Stimulated activated naive CD8-positive, alpha-beta T cell treated with anti-CD3 and anti-CD28 coated beads, Interleukin-15, amount 100 ng/mL, for 72 hours (primary cell): Measurements from ENCODE around the gene TMEM156.
A peak's percentile ranks its signal among the peaks of the same experiment; 100 is the strongest.

Experiments used
- ATAC-seq: fragments of 150-1000 bp; cut with Tn5 transposase; 2 replicates; pipeline ENCODE4 v1.10.0; 2021; ENCODE audit warnings: mild to moderate bottlenecking, moderate library complexity
- DNase-seq, 2 donors: peaks; one replicate each; pipeline ENCODE4 v3.0.0; 2021 to 2022
- H3K27ac Mint-ChIP-seq, 2 donors: one replicate each; pipeline ENCODE4 v1.8.0; 2022; ENCODE audit warnings: mild to moderate bottlenecking in 2 of 2, mixed read lengths in 2 of 2, moderate library complexity in 2 of 2
- H3K27me3 Mint-ChIP-seq: one replicate; pipeline ENCODE4 v1.8.0; 2022; ENCODE audit warnings: mixed read lengths
- H3K4me1 Mint-ChIP-seq: one replicate; pipeline ENCODE4 v1.8.0; 2022; ENCODE audit warnings: mild to moderate bottlenecking, mixed read lengths
- H3K4me3 Mint-ChIP-seq, 2 donors: one replicate each; pipeline ENCODE4 v1.8.0; 2022; ENCODE audit warnings: mild to moderate bottlenecking in 2 of 2, mixed read lengths in 2 of 2, moderate library complexity in 1 of 2
- H3K9me3 Mint-ChIP-seq, 2 donors: one replicate each; pipeline ENCODE4 v1.8.0; 2022; ENCODE audit warnings: mixed read lengths in 2 of 2

TMEM156 gene, protein sequence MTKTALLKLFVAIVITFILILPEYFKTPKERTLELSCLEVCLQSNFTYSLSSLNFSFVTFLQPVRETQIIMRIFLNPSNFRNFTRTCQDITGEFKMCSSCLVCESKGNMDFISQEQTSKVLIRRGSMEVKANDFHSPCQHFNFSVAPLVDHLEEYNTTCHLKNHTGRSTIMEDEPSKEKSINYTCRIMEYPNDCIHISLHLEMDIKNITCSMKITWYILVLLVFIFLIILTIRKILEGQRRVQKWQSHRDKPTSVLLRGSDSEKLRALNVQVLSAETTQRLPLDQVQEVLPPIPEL

GRCh38 chr4:39032218-39033085 lies at the start of gene TMEM156:
Gene TMEM156, minus strand, starts transcription at chr4:39032409. Its CDS starts 96 bp downstream, at chr4:39032313.
- DNase-seq (peak; percentile 39 to 42), ATAC-seq (peak; percentile 93)
- Mint-ChIP-seq H3K4me3 (peak within 1 kb of the TSS; percentile 88 to 90), H3K27me3 (no peaks in the 10 kb centered on the region), H3K4me1 (peaks cover 67% of the 10 kb centered on the region), H3K27ac (peak within 1 kb of the TSS; percentile 95 to 96), H3K9me3 (no peaks in the 10 kb centered on the region)

DNA sequence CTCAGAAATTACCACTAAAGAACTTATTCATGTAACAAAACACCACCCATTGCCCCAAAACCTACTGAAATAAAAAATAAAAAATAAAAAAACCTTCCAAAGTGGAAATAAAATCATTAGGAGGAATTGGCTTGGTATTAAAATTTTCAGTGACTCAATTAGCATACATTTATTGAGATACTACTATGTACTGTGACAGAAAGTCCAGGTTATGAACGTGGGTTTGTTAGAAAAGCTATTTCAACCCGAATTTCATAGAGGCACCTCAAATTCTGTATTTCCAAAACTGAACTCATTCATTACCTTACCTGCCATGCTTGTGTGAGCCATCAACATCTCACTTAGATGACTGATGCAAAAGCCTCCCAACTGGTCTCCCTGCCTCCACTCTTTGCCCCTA lies 46.6 kb upstream of the TMEM156 start:
- Mint-ChIP-seq H3K9me3 (no peaks in the 10 kb centered on the region), H3K27me3 (no peaks in the 10 kb centered on the region), H3K27ac (no peak overlapping the region), H3K4me3 (no peak overlapping the region), H3K4me1 (no peaks in the 10 kb centered on the region)
- DNase-seq = no peak
- ATAC-seq = no peak

DNA sequence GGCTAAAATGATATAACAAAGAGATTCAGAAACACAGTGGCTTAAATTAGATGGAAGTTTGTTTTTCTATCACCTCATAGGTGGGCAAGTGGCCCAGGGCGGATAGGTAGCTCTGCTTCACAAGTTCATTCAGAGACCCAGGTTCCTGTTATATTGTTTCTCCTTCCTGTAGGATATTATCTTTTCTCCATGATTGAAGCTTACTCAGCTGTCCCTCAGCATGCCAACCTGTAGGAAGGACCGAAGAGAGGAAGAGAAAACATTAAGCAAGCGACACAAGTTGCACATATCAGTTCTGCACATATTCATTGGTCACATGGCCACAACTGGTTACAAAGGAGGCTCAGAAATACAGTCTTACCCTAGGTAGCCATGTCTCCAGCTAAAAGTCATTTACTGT lies 36.7 kb upstream of the TMEM156 start:
- H3K27me3 Mint-ChIP-seq = no peaks in the 10 kb centered on the region
- no peak overlapping the region for H3K4me3 Mint-ChIP-seq
- no peak for DNase-seq
- H3K9me3 Mint-ChIP-seq = no peaks in the 10 kb centered on the region
- ATAC-seq = no peak
- no peak overlapping the region for H3K27ac Mint-ChIP-seq
- H3K4me1 Mint-ChIP-seq = no peaks in the 10 kb centered on the region

GRCh38 chr4:39067451-39067850 lies 35.2 kb upstream of the TMEM156 start:
- Mint-ChIP-seq H3K9me3 (no peaks in the 10 kb centered on the region), H3K27me3 (no peaks in the 10 kb centered on the region), H3K4me3 (no peak overlapping the region), H3K27ac (no peak overlapping the region), H3K4me1 (peaks cover 4% of the 10 kb centered on the region)
- DNase-seq (no peak), ATAC-seq (no peak)

DNA sequence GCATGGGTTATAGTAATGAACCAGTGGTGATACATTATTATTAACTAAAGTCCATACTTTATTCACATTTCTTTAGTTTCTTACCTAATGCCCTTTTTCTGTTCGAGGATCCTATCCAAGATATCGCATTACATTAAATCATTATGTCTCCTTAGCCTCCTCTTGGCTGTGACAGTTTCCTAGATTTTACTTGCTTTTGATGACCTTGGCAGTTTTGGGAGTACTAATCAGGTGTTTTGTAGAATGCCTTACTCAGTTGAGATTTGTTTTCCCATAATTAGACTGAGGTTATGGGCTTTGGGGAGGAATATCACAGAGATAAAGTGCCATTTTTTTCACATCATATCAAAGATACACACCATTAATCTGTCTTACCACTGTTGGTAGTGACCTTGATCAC lies 34.8 kb upstream of the TMEM156 start:
- no peak for DNase-seq
- Mint-ChIP-seq H3K4me1 (peaks cover 8% of the 10 kb centered on the region), H3K4me3 (no peak overlapping the region), H3K9me3 (no peaks in the 10 kb centered on the region), H3K27me3 (no peaks in the 10 kb centered on the region), H3K27ac (no peak overlapping the region)
- ATAC-seq = no peak

DNA sequence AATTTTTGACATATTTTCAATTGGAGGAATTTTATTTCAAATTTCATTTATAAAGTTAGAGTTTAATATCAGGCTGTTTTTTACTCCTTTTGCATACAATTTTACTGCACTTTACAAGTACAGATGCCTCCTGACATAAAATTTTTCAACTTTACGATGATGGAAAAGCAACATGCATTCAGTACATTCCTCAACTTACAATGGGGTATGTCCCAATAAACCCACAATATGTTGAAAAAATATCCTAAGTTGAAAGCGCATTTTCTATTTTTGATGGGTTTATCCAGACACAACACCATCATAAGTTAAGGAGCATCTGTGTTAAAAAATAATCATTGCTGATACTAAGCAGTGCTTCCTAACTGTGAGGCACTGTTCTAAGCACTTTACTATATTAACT lies 34.2 kb upstream of the TMEM156 start:
- no peak overlapping the region for H3K4me3 Mint-ChIP-seq
- no peaks in the 10 kb centered on the region for H3K9me3 Mint-ChIP-seq
- ATAC-seq (no peak), DNase-seq (no peak)
- H3K4me1 Mint-ChIP-seq = peaks cover 14% of the 10 kb centered on the region
- H3K27me3 Mint-ChIP-seq = no peaks in the 10 kb centered on the region
- H3K27ac Mint-ChIP-seq = no peak overlapping the region

DNA sequence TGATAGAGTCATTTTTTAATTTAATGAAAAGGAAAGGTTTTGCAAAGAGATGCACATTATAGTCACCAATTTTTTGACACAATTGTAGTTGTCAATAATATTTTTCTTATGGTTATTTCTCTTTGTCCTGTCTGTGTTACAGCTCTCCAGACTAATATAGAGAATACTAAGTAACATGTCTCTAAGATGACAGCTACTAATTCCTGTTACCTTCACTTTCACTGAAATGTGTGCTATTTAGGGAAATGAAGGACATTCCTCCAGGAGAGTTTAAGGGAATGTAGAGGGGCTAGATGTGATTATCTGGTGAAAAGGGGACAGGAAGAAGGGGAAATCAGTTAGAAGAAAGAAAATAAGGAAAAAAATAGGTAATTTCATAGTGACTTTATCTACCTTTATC lies 31.2 kb upstream of the TMEM156 start:
- DNase-seq = no peak
- no peak overlapping the region for H3K4me3 Mint-ChIP-seq
- ATAC-seq = no peak
- H3K9me3 Mint-ChIP-seq = no peaks in the 10 kb centered on the region
- H3K27ac Mint-ChIP-seq = peak overlapping the region in 1 of 2 donors; percentile 13
- peaks cover 14% of the 10 kb centered on the region for H3K4me1 Mint-ChIP-seq
- H3K27me3 Mint-ChIP-seq = no peaks in the 10 kb centered on the region

GRCh38 chr4:39062770-39063097 lies 30.5 kb upstream of the TMEM156 start:
- H3K9me3 Mint-ChIP-seq = no peaks in the 10 kb centered on the region
- H3K4me3 Mint-ChIP-seq = no peak overlapping the region
- H3K27ac Mint-ChIP-seq = no peak overlapping the region
- DNase-seq (no peak), ATAC-seq (no peak)
- H3K27me3 Mint-ChIP-seq = no peaks in the 10 kb centered on the region
- H3K4me1 Mint-ChIP-seq = peaks cover 14% of the 10 kb centered on the region

DNA sequence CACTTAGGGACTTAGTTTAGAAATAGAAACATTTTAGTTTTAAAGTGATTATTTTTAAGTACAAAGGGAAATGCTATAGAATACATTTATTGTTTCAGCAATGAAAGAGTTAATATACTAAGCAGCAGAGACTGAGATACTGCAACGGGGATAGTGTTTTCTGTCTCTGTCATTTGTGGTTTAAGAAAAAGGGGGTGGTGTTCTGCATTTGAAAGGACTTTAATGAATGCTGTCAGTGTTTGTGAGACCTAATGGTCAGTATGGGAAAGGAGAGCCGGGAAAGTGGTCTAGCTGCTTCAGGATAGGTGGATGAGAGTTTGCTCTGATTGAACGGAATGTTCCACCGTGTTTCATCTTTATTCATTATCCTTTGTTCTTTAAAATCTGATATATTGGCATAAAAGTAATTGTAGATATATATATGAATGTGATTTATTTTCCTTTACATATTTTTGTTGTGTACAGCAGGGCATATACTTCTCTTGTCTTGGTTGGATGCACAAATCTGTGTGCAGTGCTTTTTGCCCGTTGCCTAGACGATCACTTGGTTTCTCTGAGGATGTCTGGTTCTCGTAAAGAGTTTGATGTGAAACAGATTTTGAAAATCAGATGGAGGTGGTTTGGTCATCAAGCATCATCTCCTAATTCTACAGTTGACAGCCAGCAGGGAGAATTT lies 30.0 kb upstream of the TMEM156 start, which contains the start of gene KLHL5:
Gene KLHL5, plus strand, starts transcription at position 139 of the 676 bp plus-strand sequence. Its CDS starts 421 bp downstream, at position 560.
- Mint-ChIP-seq H3K27me3 (no peaks in the 10 kb centered on the region), H3K4me1 (peaks cover 14% of the 10 kb centered on the region), H3K27ac (peak within 1 kb of the TSS in 1 of 2 donors; percentile 31), H3K4me3 (no peak within 1 kb of the TSS), H3K9me3 (no peaks in the 10 kb centered on the region)
- ATAC-seq = no peak
- no peak for DNase-seq

- Mint-ChIP-seq H3K9me3 (no peaks in the 10 kb centered on the region), H3K27me3 (no peaks in the 10 kb centered on the region), H3K4me3 (no peak overlapping the region), H3K4me1 (peaks cover 19% of the 10 kb centered on the region), H3K27ac (no peak overlapping the region)
- ATAC-seq (no peak), DNase-seq (no peak)
These were observed 29.2 kb upstream of the TMEM156 start for GRCh38 chr4:39061457-39061856.

GRCh38 chr4:39056023-39056422 lies 23.8 kb upstream of the TMEM156 start:
- Mint-ChIP-seq H3K4me3 (no peak overlapping the region), H3K27ac (peak overlapping the region in 1 of 2 donors; percentile 54)
- no peak for DNase-seq

GRCh38 chr4:39054497-39054896 lies 22.3 kb upstream of the TMEM156 start:
- ATAC-seq (no peak), DNase-seq (no peak)
- H3K27ac Mint-ChIP-seq = no peak overlapping the region
- no peaks in the 10 kb centered on the region for H3K27me3 Mint-ChIP-seq
- no peaks in the 10 kb centered on the region for H3K9me3 Mint-ChIP-seq
- peaks cover 13% of the 10 kb centered on the region for H3K4me1 Mint-ChIP-seq
- no peak overlapping the region for H3K4me3 Mint-ChIP-seq

More at GRCh38 chr4:39056023-39056422, 23.8 kb upstream of the TMEM156 start:
- H3K27me3 Mint-ChIP-seq = no peaks in the 10 kb centered on the region
- H3K4me1 Mint-ChIP-seq = peaks cover 6% of the 10 kb centered on the region
- no peaks in the 10 kb centered on the region for H3K9me3 Mint-ChIP-seq
- no peak for ATAC-seq

- Mint-ChIP-seq H3K4me3 (no peak overlapping the region), H3K4me1 (peaks cover 13% of the 10 kb centered on the region)
- no peak for DNase-seq
These were observed 21.8 kb upstream of the TMEM156 start for GRCh38 chr4:39053983-39054382.

GRCh38 chr4:39051492-39051891 lies 19.3 kb upstream of the TMEM156 start:
- DNase-seq = no peak
- H3K9me3 Mint-ChIP-seq = no peaks in the 10 kb centered on the region
- H3K27me3 Mint-ChIP-seq = no peaks in the 10 kb centered on the region
- ATAC-seq = no peak
- H3K4me3 Mint-ChIP-seq = no peak overlapping the region
- no peak overlapping the region for H3K27ac Mint-ChIP-seq
- H3K4me1 Mint-ChIP-seq = peaks cover 33% of the 10 kb centered on the region

More at GRCh38 chr4:39053983-39054382, 21.8 kb upstream of the TMEM156 start:
- Mint-ChIP-seq H3K27me3 (no peaks in the 10 kb centered on the region), H3K27ac (no peak overlapping the region), H3K9me3 (no peaks in the 10 kb centered on the region)
- ATAC-seq = no peak

DNA sequence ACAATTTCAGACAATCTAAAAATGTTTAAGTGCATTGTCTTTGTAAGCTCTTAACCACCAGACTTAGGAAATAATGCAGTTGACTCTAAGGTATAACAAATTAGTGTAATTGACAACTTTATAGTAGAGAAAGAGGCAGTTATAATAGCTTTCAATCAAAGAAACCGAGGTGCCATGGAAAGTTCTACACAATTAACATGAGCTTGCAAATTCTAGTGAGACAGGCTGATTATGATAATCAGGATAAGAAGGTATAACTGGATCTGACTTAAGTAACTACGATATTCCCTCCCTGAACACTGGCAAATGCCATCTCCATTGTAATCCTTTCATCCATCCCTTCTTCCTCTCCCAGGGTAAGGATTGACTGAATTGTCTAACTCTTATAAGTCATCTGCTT lies 18.4 kb upstream of the TMEM156 start:
- DNase-seq (no peak), ATAC-seq (no peak)
- Mint-ChIP-seq H3K27ac (no peak overlapping the region), H3K4me3 (no peak overlapping the region), H3K27me3 (no peaks in the 10 kb centered on the region), H3K4me1 (peaks cover 42% of the 10 kb centered on the region), H3K9me3 (no peaks in the 10 kb centered on the region)

DNA sequence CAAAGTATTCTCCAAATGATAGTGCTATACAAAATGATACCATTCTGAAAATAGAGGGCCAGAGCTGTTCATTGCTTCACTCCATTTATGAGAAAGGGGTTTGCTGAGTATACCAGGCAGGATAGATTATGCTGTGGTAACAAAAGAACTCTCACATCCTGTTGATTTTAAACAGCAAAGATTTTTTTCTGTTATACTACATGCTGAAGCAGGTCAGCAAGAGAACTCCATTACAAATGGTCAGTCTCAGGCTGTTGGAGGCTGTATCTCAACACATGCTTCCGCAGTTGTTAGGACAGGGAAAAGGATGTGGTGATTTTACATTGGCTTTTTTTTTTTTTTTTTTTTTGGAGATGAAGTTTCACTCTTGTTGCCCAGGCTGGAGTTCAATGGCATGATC lies 16.1 kb upstream of the TMEM156 start:
- Mint-ChIP-seq H3K27me3 (no peaks in the 10 kb centered on the region), H3K27ac (peak overlapping the region in 1 of 2 donors; percentile 27), H3K4me3 (peak overlapping the region; percentile 12 to 21), H3K4me1 (peaks cover 49% of the 10 kb centered on the region), H3K9me3 (no peaks in the 10 kb centered on the region)
- ATAC-seq (peak; percentile 29), DNase-seq (no peak)
